Thoracic aorta (tissue), 2 donors: Measurements from ENCODE around the gene ASF1A. TPM values are rescaled to one million over a fixed set of nuclear protein-coding genes. Genes with fewer than 3 reads are reported as not detected.

Experiments used
- ATAC-seq: fragments of 150-250 bp; one replicate; pipeline ENCODE4 v1.8.0; 2017; ENCODE audit warnings: low read depth; ENCODE audit not compliant: insufficient number of reproducible peaks, low FRiP score
- DNase-seq: peaks from one replicate; pipeline ENCODE4 v3.0.0-alpha.2; 2020; ENCODE audit warnings: low spot score
- H3K27ac ChIP-seq, 2 donors: fragments of 200-600 bp; sonication (generic); 1 replicate in 1 of 2; 2 replicates in 1 of 2; pipeline ENCODE4 v1.5.1; 2016; ENCODE audit warnings: mild to moderate bottlenecking in 2 of 2, moderate library complexity in 2 of 2
- H3K27me3 ChIP-seq: fragments of 200-600 bp; sonication (generic); replicated peaks from 2 replicates; pipeline ENCODE4 v1.6.0; 2016; ENCODE audit warnings: mild to moderate bottlenecking; ENCODE audit not compliant: insufficient read depth
- H3K36me3 ChIP-seq: fragments of 200-600 bp; sonication (generic); one replicate; pipeline ENCODE4 v1.5.1; 2016
- H3K4me1 ChIP-seq, 2 donors: fragments of 200-600 bp; sonication (generic); 1 replicate in 1 of 2; 2 replicates in 1 of 2; pipeline versions ENCODE4 v1.5.1 to v1.6.0; 2016; ENCODE audit warnings: low read depth in 2 of 2, mild to moderate bottlenecking in 1 of 2; ENCODE audit not compliant: control insufficient read depth in 1 of 2
- H3K4me3 ChIP-seq: fragments of 200-600 bp; sonication (generic); 2 replicates; pipeline ENCODE4 v1.5.1; 2016; ENCODE audit warnings: mild to moderate bottlenecking
- H3K9me3 ChIP-seq: fragments of 200-600 bp; sonication (generic); 2 replicates; pipeline ENCODE4 v1.5.1; 2016
- CTCF ChIP-seq: fragments of 200-600 bp; sonication (generic); IDR thresholded peaks from one replicate; pipeline ENCODE4 v1.5.1; 2019; ENCODE audit warnings: antibody characterized with exemption
- total RNA-seq, 2 donors: library from RNA; depleted of rRNA; stranded (reverse); fragments of >200 nt; gene quantifications; one replicate each; pipeline versions ENCODE4 v1.1.0 to v1.2.3, GENCODE V29; 2016

The ASF1A gene
- total RNA-seq, 2 donors from 2014 or later, result 7.7 to 11.1 TPM

- H3K4me1 ChIP-seq, result no peaks in the 10 kb centered on the region
- no peak for ATAC-seq
- H3K36me3 ChIP-seq, result peaks cover 29% of the 10 kb centered on the region
- H3K27ac ChIP-seq, result no peak overlapping the region
- H3K9me3 ChIP-seq, result no peaks in the 10 kb centered on the region
- TF ChIP-seq CTCF, result no peak
- no peak for DNase-seq
- H3K4me3 ChIP-seq, result no peak overlapping the region
- no peaks in the 10 kb centered on the region for H3K27me3 ChIP-seq
Measured at GRCh38 chr6:118908441-118908840, 14.5 kb downstream of the ASF1A start.

GRCh38 chr6:118912646-118913045 is 18.7 kb downstream of the ASF1A start:
- DNase-seq, result no peak
- TF ChIP-seq CTCF, result no peak
- no peak overlapping the region for H3K4me3 ChIP-seq
- no peaks in the 10 kb centered on the region for H3K4me1 ChIP-seq
- ATAC-seq, result no peak
- H3K9me3 ChIP-seq, result no peaks in the 10 kb centered on the region
- peaks cover 33% of the 10 kb centered on the region for H3K36me3 ChIP-seq
- no peak overlapping the region for H3K27ac ChIP-seq
- no peaks in the 10 kb centered on the region for H3K27me3 ChIP-seq

- Histone ChIP-seq H3K4me1 (no peaks in the 10 kb centered on the region), H3K27me3 (no peaks in the 10 kb centered on the region), H3K9me3 (no peaks in the 10 kb centered on the region), H3K27ac (no peak overlapping the region), H3K4me3 (no peak overlapping the region), H3K36me3 (peaks cover 28% of the 10 kb centered on the region)
- ATAC-seq (no peak), DNase-seq (no peak)
- no peak for TF ChIP-seq CTCF
Measured at GRCh38 chr6:118913161-118913560, 19.2 kb downstream of the ASF1A start.

GRCh38 chr6:118914598-118914997 is 20.6 kb downstream of the ASF1A start:
- no peak for ATAC-seq

GRCh38 chr6:118917546-118918328 is 23.8 kb downstream of the ASF1A start:
- DNase-seq (no peak), ATAC-seq (no peak)
- Histone ChIP-seq H3K36me3 (peaks cover 32% of the 10 kb centered on the region), H3K9me3 (no peaks in the 10 kb centered on the region), H3K4me3 (no peak overlapping the region), H3K4me1 (no peaks in the 10 kb centered on the region), H3K27ac (no peak overlapping the region), H3K27me3 (no peaks in the 10 kb centered on the region)
- no peak for TF ChIP-seq CTCF

More at GRCh38 chr6:118914598-118914997, 20.6 kb downstream of the ASF1A start:
- no peak for TF ChIP-seq CTCF
- Histone ChIP-seq H3K27ac (no peak overlapping the region), H3K27me3 (no peaks in the 10 kb centered on the region), H3K4me1 (no peaks in the 10 kb centered on the region), H3K9me3 (no peaks in the 10 kb centered on the region), H3K4me3 (no peak overlapping the region), H3K36me3 (peaks cover 22% of the 10 kb centered on the region)
- DNase-seq, result no peak
